Right atrium auricular region (tissue), 2 donors: Measurements from ENCODE around the gene ADORA2B. TPM values are rescaled to one million over a fixed set of nuclear protein-coding genes. Genes with fewer than 3 reads are reported as not detected.

Source experiments
- DNase-seq: peaks from one replicate; pipeline ENCODE4 v3.0.0-alpha.2; 2019; ENCODE audit warnings: low spot score
- H3K27ac ChIP-seq, 2 donors: fragments of 200-600 bp; sonication (generic); 1 replicate in 1 of 2; 2 replicates in 1 of 2; pipeline ENCODE4 v1.5.1; 2016 to 2019
- H3K27me3 ChIP-seq, 2 donors: fragments of 200-600 bp; sonication (generic); one replicate each; pipeline versions ENCODE4 v1.5.1 to v1.6.0; 2017 to 2019
- H3K36me3 ChIP-seq: fragments of 200-600 bp; sonication (generic); one replicate; pipeline ENCODE4 v1.5.1; 2016
- H3K4me1 ChIP-seq, 2 donors: fragments of 200-600 bp; sonication (generic); one replicate each; pipeline versions ENCODE4 v1.5.1 to v1.6.0; 2017 to 2019
- H3K4me3 ChIP-seq, 2 donors: fragments of 200-600 bp; sonication (generic); 1 replicate in 1 of 2; 2 replicates in 1 of 2; pipeline ENCODE4 v1.5.1; 2017 to 2019; ENCODE audit warnings: mild to moderate bottlenecking in 1 of 2, moderate library complexity in 1 of 2
- H3K9me3 ChIP-seq, 2 donors: fragments of 200-600 bp; sonication (generic); one replicate each; pipeline ENCODE4 v1.5.1; 2019
- total RNA-seq, 2 donors: library from RNA; depleted of rRNA; stranded (reverse); fragments of >200 nt; gene quantifications; one replicate each; pipeline ENCODE4 v1.1.0, GENCODE V29; 2016
- TF ChIP-seq, protein P1 (sequence below), 2 donors: fragments of 200-600 bp; sonication (generic); IDR thresholded peaks; one replicate each; pipeline ENCODE4 v1.5.1; 2019; ENCODE audit warnings: antibody characterized with exemption in 2 of 2

The ADORA2B gene
- total RNA-seq, 2 donors from 2014 or later, result 0.59 to 1.0 TPM

DNA sequence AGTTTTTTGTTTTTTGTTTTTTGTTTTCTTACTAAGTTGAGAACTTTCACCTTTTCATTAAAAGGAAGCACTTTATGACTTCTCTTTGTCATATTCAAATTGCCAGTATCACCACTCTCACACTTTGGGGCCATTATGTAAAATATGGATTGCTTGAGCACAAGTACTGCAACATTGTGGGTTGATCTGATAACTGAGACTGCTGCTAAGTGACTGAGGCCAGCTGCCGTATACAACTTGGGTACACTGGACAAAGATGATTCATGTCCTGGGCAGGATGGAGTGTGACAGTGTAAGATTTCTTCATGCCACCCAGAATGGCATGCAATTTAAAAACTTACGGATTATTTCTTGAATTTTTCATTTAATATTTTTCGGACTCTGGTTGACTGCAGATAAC is 62.5 kb downstream of the ADORA2B start:
- Histone ChIP-seq H3K9me3 (no peaks in the 10 kb centered on the region), H3K27ac (no peak overlapping the region), H3K4me1 (peaks cover 0 to 8% of the 10 kb centered on the region in 2 donors), H3K4me3 (no peak overlapping the region), H3K27me3 (no peaks in the 10 kb centered on the region), H3K36me3 (peaks cover 79% of the 10 kb centered on the region)
- DNase-seq, result no peak
- TF ChIP-seq, protein P1, sequence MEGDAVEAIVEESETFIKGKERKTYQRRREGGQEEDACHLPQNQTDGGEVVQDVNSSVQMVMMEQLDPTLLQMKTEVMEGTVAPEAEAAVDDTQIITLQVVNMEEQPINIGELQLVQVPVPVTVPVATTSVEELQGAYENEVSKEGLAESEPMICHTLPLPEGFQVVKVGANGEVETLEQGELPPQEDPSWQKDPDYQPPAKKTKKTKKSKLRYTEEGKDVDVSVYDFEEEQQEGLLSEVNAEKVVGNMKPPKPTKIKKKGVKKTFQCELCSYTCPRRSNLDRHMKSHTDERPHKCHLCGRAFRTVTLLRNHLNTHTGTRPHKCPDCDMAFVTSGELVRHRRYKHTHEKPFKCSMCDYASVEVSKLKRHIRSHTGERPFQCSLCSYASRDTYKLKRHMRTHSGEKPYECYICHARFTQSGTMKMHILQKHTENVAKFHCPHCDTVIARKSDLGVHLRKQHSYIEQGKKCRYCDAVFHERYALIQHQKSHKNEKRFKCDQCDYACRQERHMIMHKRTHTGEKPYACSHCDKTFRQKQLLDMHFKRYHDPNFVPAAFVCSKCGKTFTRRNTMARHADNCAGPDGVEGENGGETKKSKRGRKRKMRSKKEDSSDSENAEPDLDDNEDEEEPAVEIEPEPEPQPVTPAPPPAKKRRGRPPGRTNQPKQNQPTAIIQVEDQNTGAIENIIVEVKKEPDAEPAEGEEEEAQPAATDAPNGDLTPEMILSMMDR (IDR thresholded peaks at IDR 0.05), result no peak

DNA sequence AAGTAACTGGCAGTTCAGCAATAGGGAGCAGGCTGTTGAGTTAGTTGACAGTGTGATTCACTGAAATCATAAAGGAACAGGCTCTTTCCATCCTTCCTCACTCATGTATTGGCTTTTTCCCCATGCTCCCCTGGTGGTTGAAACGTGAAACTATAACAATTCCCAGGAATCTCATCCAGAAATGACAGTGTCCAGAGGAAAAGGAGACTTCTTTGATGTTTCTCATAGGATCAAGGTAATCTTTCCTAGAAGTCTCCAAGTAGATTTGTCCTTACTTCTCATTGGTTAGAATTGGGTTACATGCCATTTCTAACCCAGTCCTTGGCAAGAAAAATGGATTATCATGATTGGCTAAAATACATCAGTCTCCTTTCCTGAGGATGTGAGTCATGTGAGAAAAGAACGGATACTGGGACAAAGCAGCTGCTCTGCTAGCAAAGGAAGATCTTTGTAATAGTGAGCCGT is 69.0 kb downstream of the ADORA2B start:
- TF ChIP-seq, protein P1 (IDR thresholded peaks at IDR 0.05), result peak in 1 of 2 donors; percentile 58
- Histone ChIP-seq H3K36me3 (peaks cover 30% of the 10 kb centered on the region), H3K4me3 (no peak overlapping the region), H3K9me3 (no peaks in the 10 kb centered on the region), H3K27ac (peak overlapping the region; percentile 20 to 36), H3K27me3 (no peaks in the 10 kb centered on the region), H3K4me1 (peaks cover 0 to 15% of the 10 kb centered on the region in 2 donors)
- no peak for DNase-seq

DNA sequence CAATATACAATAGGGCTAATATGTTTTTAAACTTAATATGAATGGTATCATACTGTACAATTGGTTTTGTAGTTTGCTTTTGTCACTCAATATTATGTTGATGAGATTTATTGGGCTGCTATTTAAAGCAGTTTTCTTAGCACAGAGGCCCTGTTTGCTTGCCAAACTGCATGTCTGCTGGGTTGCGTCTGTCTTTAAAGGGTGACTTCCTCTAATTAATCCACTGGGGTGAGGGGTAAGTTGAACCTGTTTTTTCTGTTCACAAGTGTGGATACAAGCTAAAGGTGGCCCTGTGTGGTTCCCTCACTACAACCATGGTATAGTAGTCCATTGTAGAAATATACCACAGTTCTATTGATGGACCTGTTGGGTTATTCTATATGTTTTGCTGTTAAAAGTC is 74.4 kb downstream of the ADORA2B start:
- H3K4me3 ChIP-seq, result no peak overlapping the region
- H3K4me1 ChIP-seq, result peaks cover 0 to 6% of the 10 kb centered on the region in 2 donors
- TF ChIP-seq, protein P1 (IDR thresholded peaks at IDR 0.05), result no peak
- H3K9me3 ChIP-seq, result no peaks in the 10 kb centered on the region
- no peaks in the 10 kb centered on the region for H3K27me3 ChIP-seq
- H3K27ac ChIP-seq, result no peak overlapping the region
- peaks cover 24% of the 10 kb centered on the region for H3K36me3 ChIP-seq
- no peak for DNase-seq

DNA sequence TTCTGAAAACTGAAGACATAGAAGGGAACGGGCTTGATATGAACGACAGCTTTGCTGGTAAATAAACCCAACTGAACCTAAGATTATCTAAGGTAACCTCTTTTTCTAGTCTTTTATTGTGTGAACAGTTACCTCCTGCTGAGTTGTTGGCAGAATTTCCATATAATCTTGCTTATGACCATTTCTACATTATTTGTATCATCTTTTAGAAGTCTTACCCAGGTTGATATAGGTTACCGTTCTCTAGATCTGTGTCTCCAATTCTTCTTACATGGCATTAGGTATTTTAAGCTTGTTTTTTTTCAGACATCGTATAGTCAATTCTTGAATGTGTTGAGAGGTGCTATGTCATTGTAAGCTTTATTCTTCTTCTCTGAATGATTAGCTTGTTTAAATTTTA is 79.0 kb downstream of the ADORA2B start:
- no peaks in the 10 kb centered on the region for H3K9me3 ChIP-seq
- peaks cover 52% of the 10 kb centered on the region for H3K36me3 ChIP-seq
- H3K4me3 ChIP-seq, result no peak overlapping the region
- TF ChIP-seq, protein P1 (IDR thresholded peaks at IDR 0.05), result no peak
- DNase-seq, result no peak
- H3K27me3 ChIP-seq, result no peaks in the 10 kb centered on the region
- no peak overlapping the region for H3K27ac ChIP-seq
- H3K4me1 ChIP-seq, result peaks cover 0 to 11% of the 10 kb centered on the region in 2 donors

DNA sequence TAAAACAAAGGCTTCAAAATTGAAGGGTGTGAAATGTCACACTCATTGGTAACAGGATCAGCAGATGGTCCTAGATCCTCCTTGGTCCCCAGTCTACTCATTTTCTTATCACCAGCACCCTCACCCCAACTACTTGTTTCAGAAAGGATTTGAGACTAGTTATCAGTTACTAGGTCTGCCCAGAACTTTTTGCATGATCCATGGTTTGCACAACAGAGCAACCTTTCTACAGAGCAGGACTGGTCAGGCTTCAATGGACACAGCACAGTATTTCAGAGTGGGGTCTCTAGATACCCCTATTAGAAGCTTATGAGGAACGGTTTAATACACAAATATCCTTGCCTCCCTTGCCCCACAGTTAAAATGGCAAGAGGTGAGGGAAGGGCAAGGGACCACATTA is 80.3 kb downstream of the ADORA2B start:
- DNase-seq, result no peak
- peaks cover 0 to 11% of the 10 kb centered on the region in 2 donors for H3K4me1 ChIP-seq
- no peak overlapping the region for H3K27ac ChIP-seq
- TF ChIP-seq, protein P1 (IDR thresholded peaks at IDR 0.05), result no peak
- no peaks in the 10 kb centered on the region for H3K27me3 ChIP-seq
- no peaks in the 10 kb centered on the region for H3K9me3 ChIP-seq
- H3K4me3 ChIP-seq, result no peak overlapping the region
- peaks cover 60% of the 10 kb centered on the region for H3K36me3 ChIP-seq

Other genes with a start within 250 kb of the ADORA2B start
- 10 to 100 TPM; 20.1 to 26.1 TPM for gene ZNF286A, start 245.4 kb upstream of the ADORA2B start, total RNA-seq
- not detected for gene TBC1D26, start 212.8 kb upstream of the ADORA2B start, total RNA-seq
- 10 to 100 TPM; 14.5 to 20.9 TPM for gene ZSWIM7, start 54.6 kb downstream of the ADORA2B start, total RNA-seq
- 10 to 100 TPM; 39.1 to 47.1 TPM for gene TTC19, start 54.7 kb downstream of the ADORA2B start, total RNA-seq